ENCODE data around the gene MUSK. TPM values are rescaled to one million over a fixed set of nuclear protein-coding genes. Genes with fewer than 3 reads are reported as not detected.
A peak's percentile ranks its signal among the peaks of the same experiment; 100 is the strongest.

Gene MUSK
- not detected for polyA plus RNA-seq (2012; ENCODE audit: insufficient read depth, insufficient read length)

- H3K4me3 ChIP-seq (ENCODE audit: low read length), result no peak within 1 kb of the TSS
- no peak for DNase-seq (ENCODE audit: low read depth, low spot score)
Observed at GRCh38 chr9:110668570-110669167, at the start of gene MUSK. TSS of gene MUSK (plus strand) at chr9:110668791. CDS start at chr9:110668905, 114 bp downstream.

GRCh38 chr9:110619831-110620230 lies 48.8 kb upstream of the MUSK start:
- no peak for DNase-seq (ENCODE audit: low read depth, low spot score)
- no peak overlapping the region for H3K4me3 ChIP-seq (ENCODE audit: low read length)

- DNase-seq (ENCODE audit: low read depth, low spot score), result no peak
- H3K4me3 ChIP-seq (ENCODE audit: low read length), result no peak overlapping the region
Observed at GRCh38 chr9:110620726-110621125, 47.9 kb upstream of the MUSK start.

GRCh38 chr9:110622368-110622767 lies 46.2 kb upstream of the MUSK start:
- H3K4me3 ChIP-seq (ENCODE audit: low read length), result no peak overlapping the region
- DNase-seq (ENCODE audit: low read depth, low spot score), result no peak

GRCh38 chr9:110623462-110624025 lies 45.0 kb upstream of the MUSK start:
- peak; percentile 40 for DNase-seq (ENCODE audit: low read depth, low spot score)
- H3K4me3 ChIP-seq (ENCODE audit: low read length), result no peak overlapping the region

GRCh38 chr9:110626101-110626829 lies 42.3 kb upstream of the MUSK start:
- H3K4me3 ChIP-seq (ENCODE audit: low read length), result no peak overlapping the region
- DNase-seq (ENCODE audit: low read depth, low spot score), result no peak

- DNase-seq (ENCODE audit: low read depth, low spot score), result no peak
- no peak overlapping the region for H3K4me3 ChIP-seq (ENCODE audit: low read length)
Observed at GRCh38 chr9:110635589-110635988, 33.0 kb upstream of the MUSK start.

- H3K4me3 ChIP-seq (ENCODE audit: low read length), result no peak overlapping the region
- DNase-seq (ENCODE audit: low read depth, low spot score), result no peak
Observed at GRCh38 chr9:110638381-110638954, 30.1 kb upstream of the MUSK start.

- peak; percentile 9 for DNase-seq (ENCODE audit: low read depth, low spot score)
- no peak overlapping the region for H3K4me3 ChIP-seq (ENCODE audit: low read length)
Observed at GRCh38 chr9:110640736-110641135, 27.9 kb upstream of the MUSK start.

- DNase-seq (ENCODE audit: low read depth, low spot score), result no peak
- no peak overlapping the region for H3K4me3 ChIP-seq (ENCODE audit: low read length)
Observed at GRCh38 chr9:110641293-110641692, 27.3 kb upstream of the MUSK start.

- H3K4me3 ChIP-seq (ENCODE audit: low read length), result no peak overlapping the region
- DNase-seq (ENCODE audit: low read depth, low spot score), result no peak
Observed at GRCh38 chr9:110648696-110649095, 19.9 kb upstream of the MUSK start.

- no peak overlapping the region for H3K4me3 ChIP-seq (ENCODE audit: low read length)
- no peak for DNase-seq (ENCODE audit: low read depth, low spot score)
Observed at GRCh38 chr9:110650261-110650660, 18.3 kb upstream of the MUSK start.

GRCh38 chr9:110650991-110651411 lies 17.6 kb upstream of the MUSK start:
- DNase-seq (ENCODE audit: low read depth, low spot score), result no peak
- H3K4me3 ChIP-seq (ENCODE audit: low read length), result no peak overlapping the region

GRCh38 chr9:110655754-110656641 lies 12.6 kb upstream of the MUSK start:
- no peak overlapping the region for H3K4me3 ChIP-seq (ENCODE audit: low read length)
- no peak for DNase-seq (ENCODE audit: low read depth, low spot score)

GRCh38 chr9:110659891-110660541 lies 8.6 kb upstream of the MUSK start:
- no peak overlapping the region for H3K4me3 ChIP-seq (ENCODE audit: low read length)
- no peak for DNase-seq (ENCODE audit: low read depth, low spot score)

GRCh38 chr9:110669433-110669832 lies 842 bp downstream of the MUSK start:
- H3K4me3 ChIP-seq (ENCODE audit: low read length), result no peak overlapping the region
- no peak for DNase-seq (ENCODE audit: low read depth, low spot score)

- H3K4me3 ChIP-seq (ENCODE audit: low read length), result no peak overlapping the region
- no peak for DNase-seq (ENCODE audit: low read depth, low spot score)
Observed at GRCh38 chr9:110671849-110672248, 3.3 kb downstream of the MUSK start.

GRCh38 chr9:110672873-110673510 lies 4.4 kb downstream of the MUSK start:
- no peak overlapping the region for H3K4me3 ChIP-seq (ENCODE audit: low read length)
- no peak for DNase-seq (ENCODE audit: low read depth, low spot score)

Data from Jurkat, Clone E6-1 (cell line).